Measurements from ENCODE around the gene NT5M. TPM values are rescaled to one million over a fixed set of nuclear protein-coding genes. Genes with fewer than 3 reads are reported as not detected.

The NT5M gene
- total and polyA plus RNA-seq, 2 donors (not counting 1 experiment from before 2014, with no cell fraction given): 0.37 to 1.2 TPM

- no peak for DNase-seq (ENCODE audit: low read depth in 2 of 2)
- Histone ChIP-seq H3K27ac (ENCODE audit: insufficient read depth, low read length) (no peak overlapping the region), H4K20me1 (ENCODE audit: control insufficient read depth, extremely low read depth, insufficient read depth, low read length) (no peaks in the 10 kb centered on the region), H3K9me3 (ENCODE audit: control insufficient read depth, insufficient read depth, low read depth, low read length) (no peaks in the 10 kb centered on the region), H3K79me2 (ENCODE audit: control insufficient read depth, insufficient read depth, low read length) (no peaks in the 10 kb centered on the region), H3K27me3 (ENCODE audit: control insufficient read depth, insufficient read depth, low read length) (no peaks in the 10 kb centered on the region), H3K4me1 (ENCODE audit: control insufficient read depth, extremely low read depth, insufficient read depth, low read length) (no peaks in the 10 kb centered on the region), H3K4me3 (replicated peaks in 1 of 4; ENCODE audit: control extremely low read depth in 1 of 4, insufficient read depth in 1 of 4, low read depth in 3 of 4, low read length in 4 of 4) (no peak overlapping the region), H3K4me2 (ENCODE audit: extremely low read depth, insufficient read depth, low read length) (peak overlapping the region; percentile 15), H3K9ac (ENCODE audit: insufficient read depth, low read length) (no peak overlapping the region), H2AFZ (ENCODE audit: low read length) (peak overlapping the region; percentile 48), H3K36me3 (ENCODE audit: control insufficient read depth, insufficient read depth, low read length) (no peaks in the 10 kb centered on the region)
- TF ChIP-seq EZH2 (IDR thresholded peaks at IDR 0.05; ENCODE audit: low read length, missing control alignments): no peak
Observed at GRCh38 chr17:17363638-17364337, 60.6 kb downstream of the NT5M start.

- no peak overlapping the region for H3K9ac ChIP-seq (ENCODE audit: insufficient read depth, low read length)
- H3K27me3 ChIP-seq (ENCODE audit: control insufficient read depth, insufficient read depth, low read length): no peaks in the 10 kb centered on the region
- H3K36me3 ChIP-seq (ENCODE audit: control insufficient read depth, insufficient read depth, low read length): no peaks in the 10 kb centered on the region
Observed at GRCh38 chr17:17364338-17364667, 61.1 kb downstream of the NT5M start.

GRCh38 chr17:17365476-17366110, 62.4 kb downstream of the NT5M start:
- no peaks in the 10 kb centered on the region for H3K27me3 ChIP-seq (ENCODE audit: control insufficient read depth, insufficient read depth, low read length)
- H4K20me1 ChIP-seq (ENCODE audit: control insufficient read depth, extremely low read depth, insufficient read depth, low read length): no peaks in the 10 kb centered on the region
- H3K9ac ChIP-seq (ENCODE audit: insufficient read depth, low read length): no peak overlapping the region
- no peak for TF ChIP-seq EZH2 (IDR thresholded peaks at IDR 0.05; ENCODE audit: low read length, missing control alignments)
- no peak for TF ChIP-seq CTCF (conservative IDR thresholded peaks at IDR 0.05 in 1 of 2, IDR thresholded peaks at IDR 0.05 in 1 of 2; ENCODE audit: low read depth in 1 of 2, low read length in 2 of 2)
- DNase-seq (ENCODE audit: low read depth in 2 of 2): no peak
- H3K27ac ChIP-seq (ENCODE audit: insufficient read depth, low read length): no peak overlapping the region
- no peak overlapping the region for H2AFZ ChIP-seq (ENCODE audit: low read length)
- H3K9me3 ChIP-seq (ENCODE audit: control insufficient read depth, insufficient read depth, low read depth, low read length): no peaks in the 10 kb centered on the region
- H3K36me3 ChIP-seq (ENCODE audit: control insufficient read depth, insufficient read depth, low read length): no peaks in the 10 kb centered on the region
- no peaks in the 10 kb centered on the region for H3K4me1 ChIP-seq (ENCODE audit: control insufficient read depth, extremely low read depth, insufficient read depth, low read length)
- H3K4me2 ChIP-seq (ENCODE audit: extremely low read depth, insufficient read depth, low read length): no peak overlapping the region
- no peaks in the 10 kb centered on the region for H3K79me2 ChIP-seq (ENCODE audit: control insufficient read depth, insufficient read depth, low read length)
- H3K4me3 ChIP-seq (replicated peaks in 1 of 4; ENCODE audit: control extremely low read depth in 1 of 4, insufficient read depth in 1 of 4, low read depth in 3 of 4, low read length in 4 of 4): no peak overlapping the region

More at GRCh38 chr17:17364338-17364667, 61.1 kb downstream of the NT5M start:
- H4K20me1 ChIP-seq (ENCODE audit: control insufficient read depth, extremely low read depth, insufficient read depth, low read length): no peaks in the 10 kb centered on the region
- no peaks in the 10 kb centered on the region for H3K79me2 ChIP-seq (ENCODE audit: control insufficient read depth, insufficient read depth, low read length)
- TF ChIP-seq EZH2 (IDR thresholded peaks at IDR 0.05; ENCODE audit: low read length, missing control alignments) (no peak), CTCF (conservative IDR thresholded peaks at IDR 0.05 in 1 of 2, IDR thresholded peaks at IDR 0.05 in 1 of 2; ENCODE audit: low read depth in 1 of 2, low read length in 2 of 2) (no peak)
- peak overlapping the region; percentile 15 for H3K4me2 ChIP-seq (ENCODE audit: extremely low read depth, insufficient read depth, low read length)
- H3K4me1 ChIP-seq (ENCODE audit: control insufficient read depth, extremely low read depth, insufficient read depth, low read length): no peaks in the 10 kb centered on the region
- no peak for DNase-seq (ENCODE audit: low read depth in 2 of 2)
- no peak overlapping the region for H3K4me3 ChIP-seq (replicated peaks in 1 of 4; ENCODE audit: control extremely low read depth in 1 of 4, insufficient read depth in 1 of 4, low read depth in 3 of 4, low read length in 4 of 4)
- no peaks in the 10 kb centered on the region for H3K9me3 ChIP-seq (ENCODE audit: control insufficient read depth, insufficient read depth, low read depth, low read length)
- H3K27ac ChIP-seq (ENCODE audit: insufficient read depth, low read length): no peak overlapping the region
- H2AFZ ChIP-seq (ENCODE audit: low read length): peak overlapping the region; percentile 48
